ENCODE results near the gene PRDM11. TPM values are rescaled to one million over a fixed set of nuclear protein-coding genes. Genes with fewer than 3 reads are reported as not detected.

Gene PRDM11
- total RNA-seq, 6 experiments from 2014 or later = 1.4 to 4.1 (median 3.8) TPM

DNA sequence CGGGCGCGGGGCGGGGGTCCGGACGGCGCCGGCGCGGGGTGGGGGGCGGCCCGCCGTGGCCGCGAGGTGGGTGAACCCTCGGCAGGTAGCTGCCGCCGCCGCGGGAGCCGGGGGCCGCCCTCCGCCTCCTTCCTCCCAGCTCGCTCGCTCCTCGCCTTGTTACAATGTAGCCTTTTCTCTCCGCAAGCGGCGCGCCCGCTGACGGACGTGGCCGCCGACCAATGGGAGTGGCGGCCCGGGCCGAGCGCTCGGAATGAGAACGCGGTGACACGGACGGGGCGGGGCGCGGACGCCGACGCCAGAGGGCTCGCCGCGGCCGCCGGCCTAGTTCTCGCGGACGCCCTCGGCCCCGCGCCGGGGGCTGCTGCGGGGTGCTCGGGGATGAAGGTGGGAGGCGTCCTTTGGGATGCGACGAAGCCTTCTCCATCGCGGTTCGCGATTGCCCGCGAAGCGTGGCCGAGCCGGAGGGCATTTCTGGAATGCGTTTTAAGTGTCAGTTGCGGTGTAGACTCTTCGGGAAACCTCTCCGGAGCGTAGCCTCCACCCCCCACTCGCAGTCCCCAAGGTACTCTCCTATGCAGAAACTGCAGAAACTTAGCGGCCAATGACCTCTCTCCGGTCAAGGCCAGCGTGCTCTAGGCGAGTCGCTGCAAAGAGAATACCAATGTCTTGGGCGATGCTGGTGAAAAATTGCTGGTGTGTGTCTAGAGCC lies 734 bp downstream of the PRDM11 start:
- Histone ChIP-seq H3K9me3 (no peaks in the 10 kb centered on the region), H3K4me3 (peak overlapping the region; percentile 54 to 84 (median 67)), H3K27me3 (no peaks in the 10 kb centered on the region), H3K4me1 (peaks cover 0 to 18% (median 5%) of the 10 kb centered on the region in 4 donors), H3K36me3 (no peaks in the 10 kb centered on the region), H3K27ac (peak overlapping the region; percentile 17 to 93 (median 69))
- ATAC-seq = peak; percentile 95 to 97 (median 96)
- TF ChIP-seq POLR2A (IDR thresholded peaks at IDR 0.05) = peak; percentile 89
- TF ChIP-seq, protein P1, sequence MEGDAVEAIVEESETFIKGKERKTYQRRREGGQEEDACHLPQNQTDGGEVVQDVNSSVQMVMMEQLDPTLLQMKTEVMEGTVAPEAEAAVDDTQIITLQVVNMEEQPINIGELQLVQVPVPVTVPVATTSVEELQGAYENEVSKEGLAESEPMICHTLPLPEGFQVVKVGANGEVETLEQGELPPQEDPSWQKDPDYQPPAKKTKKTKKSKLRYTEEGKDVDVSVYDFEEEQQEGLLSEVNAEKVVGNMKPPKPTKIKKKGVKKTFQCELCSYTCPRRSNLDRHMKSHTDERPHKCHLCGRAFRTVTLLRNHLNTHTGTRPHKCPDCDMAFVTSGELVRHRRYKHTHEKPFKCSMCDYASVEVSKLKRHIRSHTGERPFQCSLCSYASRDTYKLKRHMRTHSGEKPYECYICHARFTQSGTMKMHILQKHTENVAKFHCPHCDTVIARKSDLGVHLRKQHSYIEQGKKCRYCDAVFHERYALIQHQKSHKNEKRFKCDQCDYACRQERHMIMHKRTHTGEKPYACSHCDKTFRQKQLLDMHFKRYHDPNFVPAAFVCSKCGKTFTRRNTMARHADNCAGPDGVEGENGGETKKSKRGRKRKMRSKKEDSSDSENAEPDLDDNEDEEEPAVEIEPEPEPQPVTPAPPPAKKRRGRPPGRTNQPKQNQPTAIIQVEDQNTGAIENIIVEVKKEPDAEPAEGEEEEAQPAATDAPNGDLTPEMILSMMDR (IDR thresholded peaks at IDR 0.05) = peak in 1 of 4 donors; percentile 16
- intact Hi-C loops (cut with DNase I) = no loop called here
- 0% methylated on average over 8 of the region's 88 CpGs for WGBS (ENCODE audit: insufficient coverage, low coverage, low lambda C conversion rate, missing lambda C conversion rate)
- DNase-seq = peak; percentile 96 to 97 (median 97)

DNA sequence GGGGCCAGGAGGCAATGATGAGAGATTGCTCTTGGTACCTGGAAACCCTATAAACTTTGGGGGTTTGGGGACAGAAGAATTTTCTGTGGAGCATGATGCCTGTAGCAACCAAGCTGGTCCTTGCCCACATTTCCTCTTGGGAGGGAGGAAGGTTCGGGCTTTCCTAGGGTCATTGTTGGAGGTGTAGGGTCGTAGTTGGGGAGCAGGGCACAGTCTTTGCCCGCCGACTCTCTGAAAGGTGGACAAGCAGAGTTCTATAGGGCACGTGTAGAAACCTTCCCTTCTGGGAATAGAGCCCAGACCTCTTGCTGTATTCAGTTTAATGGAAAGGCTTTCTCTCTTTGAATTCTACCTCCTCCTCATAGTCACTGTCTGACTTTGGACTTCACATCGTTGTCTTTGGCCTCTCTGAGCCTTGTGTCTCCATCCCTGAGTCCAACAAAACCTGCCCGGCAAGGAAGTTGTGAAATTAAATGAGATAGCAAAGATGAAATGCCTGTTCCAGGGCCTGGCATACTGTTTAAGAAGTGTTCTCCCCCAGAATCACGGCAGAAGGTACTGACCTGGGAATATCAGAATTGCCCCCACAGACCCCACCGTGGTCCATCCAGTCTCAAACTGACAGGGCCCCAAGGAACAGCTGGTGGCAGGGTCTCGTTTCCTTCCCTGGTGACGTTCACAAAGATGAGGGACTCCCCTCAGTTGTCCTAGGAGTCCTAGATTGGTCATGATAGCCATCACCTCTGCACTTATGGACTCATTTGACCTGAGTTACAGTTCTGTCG lies 1.6 kb downstream of the PRDM11 start:
- no peaks in the 10 kb centered on the region for H3K9me3 ChIP-seq
- intact Hi-C loops (cut with DNase I) = no loop called here
- no peak for TF ChIP-seq POLR2A (IDR thresholded peaks at IDR 0.05)
- TF ChIP-seq, protein P1 (IDR thresholded peaks at IDR 0.05) = no peak
- H3K27me3 ChIP-seq = no peaks in the 10 kb centered on the region
- DNase-seq (peak in 1 of 3 donors; percentile 35), ATAC-seq (no peak)
- no peaks in the 10 kb centered on the region for H3K36me3 ChIP-seq
- H3K4me3 ChIP-seq = peak overlapping the region; percentile 54 to 84 (median 67)
- H3K4me1 ChIP-seq = peaks cover 0 to 18% (median 5%) of the 10 kb centered on the region in 4 donors
- H3K27ac ChIP-seq = peak overlapping the region in 2 of 3 donors; percentile 69 to 93
- 68% methylated on average over 7 of the region's 12 CpGs for WGBS (ENCODE audit: insufficient coverage, low coverage, low lambda C conversion rate, missing lambda C conversion rate)

DNA sequence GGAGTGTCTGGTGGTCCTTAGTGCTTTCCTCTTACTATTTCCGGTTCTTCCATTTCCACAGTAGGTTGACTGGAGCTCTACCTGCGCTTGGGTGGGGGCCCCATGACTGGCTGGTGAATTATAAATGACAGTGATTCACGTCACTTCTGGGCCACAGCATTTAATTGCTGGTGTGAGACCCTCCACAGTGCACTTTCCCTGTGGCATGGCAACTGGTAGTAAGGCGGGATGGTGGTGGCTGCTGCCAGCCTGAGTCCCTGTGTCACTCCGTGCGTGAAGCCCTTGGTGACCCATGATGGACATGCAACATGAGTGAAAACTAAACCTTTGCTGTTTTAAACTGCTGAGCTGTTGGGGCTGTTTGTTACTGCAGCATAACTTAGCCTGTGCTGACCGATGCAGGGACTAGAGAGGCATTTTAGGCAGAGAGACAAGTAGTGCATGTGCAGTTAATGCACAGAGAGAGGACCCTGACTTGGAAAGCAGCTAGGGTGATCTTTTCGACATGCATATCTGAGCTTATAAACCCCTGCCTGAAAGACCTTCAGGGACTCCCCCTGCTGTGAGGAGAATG lies 3.1 kb downstream of the PRDM11 start:
- Histone ChIP-seq H3K27ac (no peak overlapping the region), H3K36me3 (no peaks in the 10 kb centered on the region), H3K4me3 (no peak overlapping the region), H3K4me1 (peaks cover 0 to 18% (median 5%) of the 10 kb centered on the region in 4 donors), H3K27me3 (no peaks in the 10 kb centered on the region), H3K9me3 (no peaks in the 10 kb centered on the region)
- DNase-seq (no peak), ATAC-seq (no peak)
- intact Hi-C loops (cut with DNase I) = no loop called here
- WGBS (ENCODE audit: insufficient coverage, low coverage, low lambda C conversion rate, missing lambda C conversion rate) = 100% methylated on average over 1 of the region's 8 CpGs
- TF ChIP-seq, protein P1 (IDR thresholded peaks at IDR 0.05) = no peak
- no peak for TF ChIP-seq POLR2A (IDR thresholded peaks at IDR 0.05)

DNA sequence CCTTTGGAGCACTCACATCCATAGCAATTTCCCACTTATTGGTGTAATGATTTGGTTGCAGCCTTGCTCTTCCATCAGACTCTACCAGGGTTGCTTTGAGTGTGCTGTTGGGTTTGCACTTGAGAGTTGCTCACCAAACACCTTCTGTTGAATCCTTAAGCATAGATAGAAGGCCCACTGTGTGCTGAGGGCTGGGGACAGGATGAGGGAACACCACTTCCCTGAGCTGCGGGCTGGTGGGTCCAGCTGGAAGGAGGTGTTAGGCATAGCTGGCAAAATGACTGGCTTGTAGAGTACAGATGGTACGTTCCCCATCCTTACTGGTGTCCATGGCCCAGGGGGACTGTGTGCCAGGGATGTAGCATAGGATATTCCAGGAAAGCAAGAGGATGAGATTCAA lies 3.9 kb downstream of the PRDM11 start:
- H3K4me3 ChIP-seq = no peak overlapping the region
- 80% methylated on average over 1 of the region's 2 CpGs for WGBS (ENCODE audit: insufficient coverage, low coverage, low lambda C conversion rate, missing lambda C conversion rate)
- no peaks in the 10 kb centered on the region for H3K27me3 ChIP-seq
- peak in 1 of 3 donors; percentile 36 for DNase-seq
- peaks cover 0 to 18% (median 5%) of the 10 kb centered on the region in 4 donors for H3K4me1 ChIP-seq
- TF ChIP-seq POLR2A (IDR thresholded peaks at IDR 0.05) = no peak
- TF ChIP-seq, protein P1 (IDR thresholded peaks at IDR 0.05) = no peak
- H3K27ac ChIP-seq = no peak overlapping the region
- ATAC-seq = no peak
- intact Hi-C loops (cut with DNase I) = no loop called here
- H3K36me3 ChIP-seq = no peaks in the 10 kb centered on the region
- no peaks in the 10 kb centered on the region for H3K9me3 ChIP-seq

All from right lobe of liver (tissue), 6 donors.